GM12874 (cell line): Measurements from ENCODE around the gene TLN1.

Experiments used
- CTCF ChIP-seq: IDR thresholded peaks from 2 replicates; pipeline ENCODE4 v1.5.1; 2011; ENCODE audit warnings: low read depth, mild to moderate bottlenecking, control low read depth, low read length, moderate library complexity; ENCODE audit not compliant: insufficient read depth

The TLN1 gene

GRCh38 chr9:35711501-35712428 lies 20.2 kb downstream of the TLN1 start:
- no peak for TF ChIP-seq CTCF

GRCh38 chr9:35710818-35711500 lies 21.0 kb downstream of the TLN1 start:
- no peak for TF ChIP-seq CTCF

GRCh38 chr9:35708146-35708545 lies 23.8 kb downstream of the TLN1 start:
- no peak for TF ChIP-seq CTCF

GRCh38 chr9:35706951-35707350 lies 25.0 kb downstream of the TLN1 start:
- TF ChIP-seq CTCF = no peak

GRCh38 chr9:35705836-35706430 lies 26.1 kb downstream of the TLN1 start:
- TF ChIP-seq CTCF = no peak

DNA sequence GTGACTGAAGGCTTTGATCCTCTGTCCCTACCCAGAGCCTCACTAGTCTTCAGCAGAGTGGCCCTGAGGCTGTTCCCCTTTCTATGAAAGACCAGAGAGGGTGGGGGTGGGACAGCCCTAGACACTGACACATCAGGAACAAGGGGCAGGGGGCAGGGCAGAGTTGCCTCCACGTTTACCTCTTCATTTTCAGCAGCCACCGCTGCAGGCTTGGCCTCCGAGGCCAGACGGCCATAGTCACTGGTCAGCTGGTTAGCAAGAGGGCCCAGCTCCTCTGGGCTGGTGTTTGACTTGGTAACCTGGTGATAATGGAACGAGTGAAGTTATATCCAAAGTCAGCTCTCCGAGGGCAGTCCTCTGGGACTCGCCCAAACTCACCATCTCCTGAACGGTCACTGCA lies 26.6 kb downstream of the TLN1 start:
- no peak for TF ChIP-seq CTCF
